KMS-11 (cell line): ENCODE results near the gene DHODH.

Experiments
- H2AFZ ChIP-seq: fragments of 200-600 bp; sonication (generic); 2 replicates; pipeline ENCODE4 v1.6.1; 2016; ENCODE audit warnings: antibody characterized with exemption, mixed run types, low read depth
- H3K27ac ChIP-seq: fragments of 200-600 bp; sonication (generic); 2 replicates; pipeline ENCODE4 v1.6.1; 2016; ENCODE audit warnings: mild to moderate bottlenecking, mixed run types
- H3K27me3 ChIP-seq: fragments of 200-600 bp; sonication (generic); 2 replicates; pipeline ENCODE4 v1.6.1; 2017; ENCODE audit warnings: mild to moderate bottlenecking, low read depth, mixed run types, moderate library complexity; ENCODE audit not compliant: insufficient read depth
- H3K36me3 ChIP-seq: fragments of 200-600 bp; sonication (generic); 2 replicates; pipeline ENCODE4 v1.6.1; 2017; ENCODE audit warnings: mild to moderate bottlenecking, mixed run types; ENCODE audit not compliant: insufficient read depth
- H3K4me1 ChIP-seq: fragments of 200-600 bp; sonication (generic); 2 replicates; pipeline ENCODE4 v1.6.1; 2016; ENCODE audit warnings: mild to moderate bottlenecking, low read depth, mixed run types; ENCODE audit not compliant: poor library complexity, severe bottlenecking
- H3K4me2 ChIP-seq: fragments of 200-600 bp; sonication (generic); 2 replicates; pipeline ENCODE4 v1.7.0; 2016; ENCODE audit warnings: mild to moderate bottlenecking, mixed run types
- H3K4me3 ChIP-seq: fragments of 200-600 bp; sonication (generic); IDR thresholded peaks from 2 replicates; pipeline ENCODE4 v1.6.1; 2017; ENCODE audit warnings: low read depth, low read length, mixed read lengths; ENCODE audit not compliant: insufficient read depth
- H3K79me2 ChIP-seq: fragments of 200-600 bp; sonication (generic); 2 replicates; pipeline ENCODE4 v1.6.1; 2016; ENCODE audit warnings: low read depth, mixed run types; ENCODE audit not compliant: insufficient read depth
- H3K9ac ChIP-seq: fragments of 200-600 bp; sonication (generic); 2 replicates; pipeline ENCODE4 v1.6.1; 2016; ENCODE audit warnings: mild to moderate bottlenecking, mixed run types
- H4K20me1 ChIP-seq: fragments of 200-600 bp; sonication (generic); 2 replicates; pipeline ENCODE4 v1.6.1; 2016; ENCODE audit warnings: mild to moderate bottlenecking, mixed run types; ENCODE audit not compliant: insufficient read depth
- CTCF ChIP-seq: fragments of 200-600 bp; sonication (generic); conservative IDR thresholded peaks from 2 replicates; pipeline ENCODE4 v1.6.1; 2017; ENCODE audit warnings: low read depth, mild to moderate bottlenecking, antibody characterized with exemption, low read length, moderate library complexity, mixed read lengths

The DHODH gene

GRCh38 chr16:72009779-72010178, 1.2 kb downstream of the DHODH start:
- H2AFZ ChIP-seq: no peak overlapping the region
- H3K4me2 ChIP-seq: no peak overlapping the region
- H3K27me3 ChIP-seq: no peaks in the 10 kb centered on the region
- no peaks in the 10 kb centered on the region for H3K36me3 ChIP-seq
- H3K9ac ChIP-seq: no peak overlapping the region
- no peaks in the 10 kb centered on the region for H4K20me1 ChIP-seq
- H3K4me1 ChIP-seq: peaks cover 36% of the 10 kb centered on the region
- no peak overlapping the region for H3K27ac ChIP-seq
- TF ChIP-seq CTCF: no peak
- no peak overlapping the region for H3K4me3 ChIP-seq
- peaks cover 4% of the 10 kb centered on the region; the same call in 1 of the 2 replicates for H3K79me2 ChIP-seq

DNA sequence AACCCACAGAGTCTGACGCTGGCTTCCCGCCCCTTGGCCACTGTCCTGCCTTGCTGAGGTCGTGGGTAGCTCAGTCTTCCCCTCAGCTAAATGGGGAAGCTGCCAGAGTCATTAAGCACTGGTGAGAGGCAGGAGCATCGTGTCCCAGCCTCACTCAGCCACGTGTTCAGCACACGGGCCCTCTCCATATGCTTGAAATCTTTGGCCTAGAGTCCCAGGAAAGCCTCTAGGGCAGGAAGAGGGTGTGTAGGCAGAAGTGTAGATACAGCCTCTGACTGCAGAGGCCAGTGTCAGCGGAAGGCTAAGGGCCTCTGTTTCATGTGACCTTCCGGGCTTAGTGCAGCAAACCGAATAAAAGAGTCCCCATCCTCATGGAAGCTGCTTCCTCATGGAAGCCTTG, 4.1 kb downstream of the DHODH start:
- H4K20me1 ChIP-seq: no peaks in the 10 kb centered on the region
- H3K4me3 ChIP-seq: no peak overlapping the region
- H3K27me3 ChIP-seq: no peaks in the 10 kb centered on the region
- H3K27ac ChIP-seq: peak overlapping the region; percentile 72; the same call in 1 of the 2 replicates
- no peak for TF ChIP-seq CTCF
- no peak overlapping the region for H2AFZ ChIP-seq
- H3K79me2 ChIP-seq: peaks cover 4% of the 10 kb centered on the region; the same call in 1 of the 2 replicates
- H3K4me2 ChIP-seq: no peak overlapping the region; the same call in 1 of the 2 replicates
- H3K9ac ChIP-seq: no peak overlapping the region
- no peaks in the 10 kb centered on the region for H3K36me3 ChIP-seq
- peaks cover 43% of the 10 kb centered on the region for H3K4me1 ChIP-seq

DNA sequence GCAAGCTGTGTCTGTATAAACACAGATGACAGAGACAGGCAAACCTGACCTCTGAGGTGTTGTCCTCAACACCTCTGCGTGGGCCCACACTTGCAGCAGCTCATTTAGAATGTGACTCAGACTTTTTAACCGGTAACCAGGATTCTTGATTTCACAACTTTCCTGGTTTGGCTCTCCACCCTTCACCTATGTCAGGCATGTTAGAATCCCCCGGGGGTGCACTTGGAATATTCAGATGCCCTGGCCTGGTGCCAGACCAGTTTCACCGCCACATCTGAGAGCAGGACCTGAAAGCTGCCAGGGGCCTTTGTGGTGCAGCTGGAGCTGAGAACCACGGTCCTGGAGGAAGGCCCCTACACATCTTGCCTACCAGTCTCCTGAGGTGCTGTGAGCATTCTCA, 4.8 kb downstream of the DHODH start:
- peak overlapping the region; percentile 88 for H3K4me2 ChIP-seq
- H3K9ac ChIP-seq: peak overlapping the region; percentile 31; the same call in 1 of the 2 replicates

DNA sequence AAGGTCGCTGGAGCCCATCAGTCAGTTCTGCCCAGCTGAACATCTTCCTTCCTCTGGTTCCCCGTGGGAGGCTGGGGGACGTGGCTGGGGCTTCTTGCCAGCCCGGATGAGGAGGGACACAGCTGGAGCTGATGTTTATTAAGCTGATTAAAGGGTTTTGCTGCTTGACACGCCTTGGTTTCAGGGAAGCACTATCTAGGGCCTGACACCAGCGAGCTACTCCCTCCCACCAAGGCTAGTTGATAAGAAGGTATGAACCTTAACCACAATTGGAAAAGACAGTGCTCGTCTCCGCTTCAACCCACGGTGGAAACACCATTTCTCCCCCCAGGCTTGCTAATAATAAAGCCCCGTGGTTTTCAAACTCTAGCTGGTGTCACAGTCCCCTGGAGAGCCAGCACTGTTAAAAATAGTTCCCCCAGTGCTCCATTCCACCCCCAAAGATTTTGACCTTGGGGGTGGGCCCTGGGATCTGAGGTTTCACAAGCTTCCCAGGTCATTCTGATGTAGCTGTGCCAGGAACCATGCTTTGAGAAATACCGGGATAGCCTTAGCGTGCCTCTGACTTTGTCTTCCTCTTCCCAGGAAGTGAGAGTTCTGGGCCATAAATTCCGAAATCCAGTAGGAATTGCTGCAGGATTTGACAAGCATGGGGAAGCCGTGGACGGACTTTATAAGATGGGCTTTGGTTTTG, 5.5 kb downstream of the DHODH start:
- H3K4me1 ChIP-seq: peaks cover 37% of the 10 kb centered on the region
- H3K9ac ChIP-seq: peak overlapping the region; percentile 31; the same call in 1 of the 2 replicates
- no peak overlapping the region for H3K4me3 ChIP-seq
- H2AFZ ChIP-seq: peak overlapping the region; percentile 25; the same call in 1 of the 2 replicates
- peak overlapping the region; percentile 72 for H3K27ac ChIP-seq
- H3K27me3 ChIP-seq: no peaks in the 10 kb centered on the region
- H3K79me2 ChIP-seq: peaks cover 4% of the 10 kb centered on the region; the same call in 1 of the 2 replicates
- H4K20me1 ChIP-seq: no peaks in the 10 kb centered on the region
- TF ChIP-seq CTCF: no peak
- H3K4me2 ChIP-seq: peak overlapping the region; percentile 88
- no peaks in the 10 kb centered on the region for H3K36me3 ChIP-seq

More for the DNA sequence above, 4.8 kb downstream of the DHODH start:
- H2AFZ ChIP-seq: peak overlapping the region; percentile 25; the same call in 1 of the 2 replicates
- no peak overlapping the region for H3K4me3 ChIP-seq
- no peaks in the 10 kb centered on the region for H4K20me1 ChIP-seq
- peaks cover 37% of the 10 kb centered on the region for H3K4me1 ChIP-seq
- no peaks in the 10 kb centered on the region for H3K36me3 ChIP-seq
- no peak for TF ChIP-seq CTCF
- H3K27me3 ChIP-seq: no peaks in the 10 kb centered on the region
- peak overlapping the region; percentile 72 for H3K27ac ChIP-seq
- peaks cover 4% of the 10 kb centered on the region; the same call in 1 of the 2 replicates for H3K79me2 ChIP-seq
